Activated CD8-positive, alpha-beta memory T cell treated with anti-CD3 and anti-CD28 coated beads for 24 hours (primary cell): ENCODE data around the gene HSBP1L1.
A peak's percentile ranks its signal among the peaks of the same experiment; 100 is the strongest.

Experiments
- DNase-seq: peaks from one replicate; pipeline ENCODE4 v3.0.0-alpha.2; 2020

The HSBP1L1 gene

GRCh38 chr18:79961527-79962291, 2.7 kb upstream of the HSBP1L1 start:
- DNase-seq: no peak

DNA sequence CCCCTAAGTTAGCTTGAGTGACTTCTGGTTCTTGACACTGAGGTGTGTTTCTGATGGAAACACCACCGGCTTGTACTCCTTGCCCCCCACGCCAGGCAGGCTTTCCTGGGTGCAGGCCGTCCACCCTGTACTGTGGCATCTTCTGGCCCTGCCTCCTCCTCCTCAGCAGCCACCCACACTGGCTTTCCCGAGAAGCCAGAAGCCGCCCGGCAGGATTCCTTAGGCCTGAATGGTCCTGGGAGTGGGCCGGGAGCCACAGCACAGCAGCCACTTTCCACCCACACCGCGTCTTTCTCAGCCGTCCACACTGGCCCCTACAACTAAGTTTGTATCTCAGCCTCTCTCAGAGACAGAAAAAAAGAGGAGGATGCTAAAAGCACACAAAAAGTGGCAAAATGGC, 2.1 kb upstream of the HSBP1L1 start:
- no peak for DNase-seq

- DNase-seq: peak; percentile 80
Measured at GRCh38 chr18:79962835-79963657, 1.4 kb upstream of the HSBP1L1 start.

GRCh38 chr18:79963658-79964329, 649 bp upstream of the HSBP1L1 start:
- DNase-seq: no peak

- DNase-seq: no peak
Measured at GRCh38 chr18:79965119-79965902, 868 bp downstream of the HSBP1L1 start.

- DNase-seq: no peak
Measured at GRCh38 chr18:79970419-79971133, 6.1 kb downstream of the HSBP1L1 start.

DNA sequence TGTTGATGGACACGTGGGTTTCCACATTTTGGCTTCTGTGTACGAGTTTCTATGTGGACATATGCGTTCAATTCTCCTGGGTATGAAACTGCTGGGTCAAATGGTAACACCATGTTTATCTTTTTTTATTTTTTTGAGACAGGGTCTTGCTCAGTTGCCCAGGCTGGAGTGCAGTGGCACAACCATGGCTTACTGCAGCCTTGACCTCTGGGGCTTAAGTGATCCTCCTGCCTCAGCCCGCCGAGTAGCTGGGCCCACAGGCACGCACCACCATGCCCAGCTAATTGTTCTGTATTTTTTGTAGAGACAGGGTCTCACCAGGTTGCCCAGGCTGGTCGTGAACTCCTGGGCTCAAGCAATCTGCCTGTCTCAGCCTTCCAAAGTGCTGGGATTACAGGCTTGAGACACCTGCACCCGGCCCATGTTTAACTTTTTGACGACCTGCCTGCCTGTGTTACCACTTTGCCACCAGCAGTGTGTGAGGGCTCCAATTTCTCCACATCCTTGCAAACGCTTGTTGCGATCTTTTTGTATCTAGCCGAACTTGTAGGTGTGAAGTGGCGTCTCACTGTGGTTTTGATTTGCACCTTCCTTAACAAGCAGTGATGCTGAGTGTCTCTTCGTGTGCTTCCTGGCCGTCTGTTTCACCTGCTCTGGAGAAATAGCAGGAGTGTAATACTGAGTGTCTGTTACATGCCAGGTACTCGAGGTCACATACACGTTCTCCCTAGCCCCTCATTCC, 6.9 kb downstream of the HSBP1L1 start:
- DNase-seq: no peak

DNA sequence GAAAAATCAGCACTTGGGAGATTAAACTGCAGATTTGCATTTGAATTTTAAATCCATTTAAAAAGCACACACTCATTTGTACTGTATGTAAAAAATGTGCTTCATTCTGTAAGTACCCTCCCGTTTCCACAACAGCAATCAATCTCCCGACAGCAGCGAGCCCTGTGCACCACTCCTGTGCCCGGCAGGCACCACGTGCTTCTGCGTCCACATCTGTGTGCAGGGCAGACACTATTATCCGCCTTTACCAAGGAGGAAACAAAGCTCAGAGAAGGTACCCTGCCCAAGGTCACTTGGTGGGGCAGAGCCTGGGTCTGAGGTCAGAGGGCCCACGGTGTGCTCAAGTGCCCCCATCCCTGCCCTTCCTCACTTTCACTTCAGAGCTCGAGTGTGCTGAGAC, 7.5 kb downstream of the HSBP1L1 start:
- no peak for DNase-seq

DNA sequence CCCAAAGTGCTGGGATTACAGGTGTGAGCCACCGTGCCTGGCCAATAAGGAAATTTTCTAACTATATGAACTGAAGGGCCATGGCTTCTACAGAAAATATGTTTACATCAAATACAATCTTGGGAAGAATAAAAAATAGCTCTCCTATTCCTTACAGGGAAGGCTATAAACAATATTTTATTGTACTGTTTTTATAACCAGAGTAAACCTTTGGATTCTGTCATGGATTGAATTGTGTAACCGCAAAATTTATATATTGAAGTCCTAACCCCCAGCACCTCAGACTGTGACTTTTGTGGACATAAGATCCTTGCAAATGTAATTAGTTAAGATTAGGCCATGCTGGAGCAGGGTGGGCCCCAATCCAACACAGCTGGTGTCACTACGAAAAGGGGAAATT, 8.3 kb downstream of the HSBP1L1 start:
- DNase-seq: no peak

DNA sequence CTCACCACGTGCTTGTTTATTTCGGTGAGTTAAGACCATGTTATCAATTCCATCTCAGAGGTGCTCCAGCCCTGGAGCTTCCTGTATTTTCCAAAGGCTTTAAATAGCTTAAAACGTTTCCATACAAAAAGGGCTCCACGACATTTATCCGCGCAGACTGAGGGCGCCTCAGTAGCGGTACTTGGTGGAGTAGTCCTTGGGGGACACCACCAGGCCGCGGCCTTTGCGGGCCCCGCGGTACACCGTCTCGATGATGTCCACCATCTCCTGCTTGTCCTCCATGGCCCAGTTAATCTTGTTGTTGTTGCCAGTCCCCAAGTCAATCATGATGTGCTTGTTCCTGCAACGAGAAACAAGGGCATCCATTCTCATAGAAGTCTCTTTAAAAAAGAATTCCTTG, 9.1 kb downstream of the HSBP1L1 start:
- DNase-seq: no peak

GRCh38 chr18:79974025-79974654, 9.7 kb downstream of the HSBP1L1 start:
- no peak for DNase-seq

DNA sequence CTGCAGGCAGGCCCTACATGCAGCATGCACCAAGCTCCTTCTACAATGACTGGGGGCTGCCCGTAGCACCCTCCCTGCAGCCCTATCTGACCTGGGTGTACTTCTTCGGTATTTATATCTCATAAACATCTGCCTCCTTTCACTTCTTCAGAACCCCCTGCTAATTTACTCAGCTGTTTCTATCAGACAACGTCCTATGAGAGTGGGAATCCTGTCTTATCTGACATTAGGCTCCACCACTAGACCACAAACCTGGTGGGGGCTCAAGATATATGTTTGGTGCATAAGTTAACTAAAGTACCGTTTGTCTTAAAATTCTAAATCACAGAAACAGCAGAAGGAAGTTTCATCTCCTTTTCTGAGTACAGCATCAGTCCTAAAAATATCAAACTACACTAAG, 10.6 kb downstream of the HSBP1L1 start:
- DNase-seq: no peak

DNA sequence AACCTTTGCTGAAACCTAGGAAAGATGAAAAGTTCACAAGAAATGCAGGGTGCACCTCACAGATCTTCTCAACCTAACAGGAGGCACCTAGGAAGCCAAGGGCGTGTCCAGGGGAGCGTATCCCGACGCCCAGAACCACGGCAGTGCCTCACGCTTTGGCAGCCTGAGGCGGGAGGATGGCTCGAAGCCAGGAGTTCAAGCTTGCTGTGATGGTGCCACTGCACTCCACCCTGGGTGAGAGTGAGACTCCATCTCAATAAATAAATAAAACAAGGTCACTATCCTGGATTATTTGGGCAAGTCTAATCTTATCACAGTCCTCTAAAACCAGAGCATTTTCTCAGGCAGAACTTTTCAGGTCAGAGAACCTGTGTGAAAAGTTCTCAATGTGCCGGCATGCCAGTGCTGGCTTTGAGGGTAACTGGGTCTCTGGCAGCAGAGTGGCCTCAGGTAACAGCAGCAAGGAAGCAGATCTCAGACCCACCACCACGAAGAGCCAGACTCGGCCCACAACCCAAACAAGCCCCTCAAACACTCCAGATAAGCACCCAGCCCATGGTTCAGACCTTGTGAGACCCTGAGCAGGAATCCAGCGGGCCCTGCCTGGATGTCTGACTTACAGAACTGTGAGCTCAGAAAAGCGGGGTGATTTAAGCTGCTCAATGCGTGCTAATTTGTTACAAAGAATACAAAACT, 11.7 kb downstream of the HSBP1L1 start:
- DNase-seq: no peak

- no peak for DNase-seq
Measured at GRCh38 chr18:79979843-79980242, 15.4 kb downstream of the HSBP1L1 start.

DNA sequence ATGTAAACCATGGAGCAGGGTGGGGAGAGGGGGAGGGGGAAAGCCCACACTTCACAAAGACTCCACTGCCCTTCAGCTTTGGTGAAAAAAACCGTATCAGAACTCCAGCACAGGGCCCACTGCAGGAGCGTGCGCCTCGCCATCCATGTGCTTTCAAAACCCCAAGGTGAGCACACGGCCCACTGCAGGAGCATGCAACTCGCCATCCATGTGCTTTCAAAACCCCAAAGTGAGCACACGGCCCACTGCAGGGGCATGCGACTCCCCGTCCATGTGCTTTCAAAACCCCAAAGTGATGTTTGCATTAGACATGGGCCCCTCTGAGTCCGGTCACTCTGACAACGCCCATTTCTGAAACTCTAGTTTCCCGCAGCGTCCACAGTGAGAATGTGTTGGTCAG, 16.1 kb downstream of the HSBP1L1 start:
- DNase-seq: no peak

DNA sequence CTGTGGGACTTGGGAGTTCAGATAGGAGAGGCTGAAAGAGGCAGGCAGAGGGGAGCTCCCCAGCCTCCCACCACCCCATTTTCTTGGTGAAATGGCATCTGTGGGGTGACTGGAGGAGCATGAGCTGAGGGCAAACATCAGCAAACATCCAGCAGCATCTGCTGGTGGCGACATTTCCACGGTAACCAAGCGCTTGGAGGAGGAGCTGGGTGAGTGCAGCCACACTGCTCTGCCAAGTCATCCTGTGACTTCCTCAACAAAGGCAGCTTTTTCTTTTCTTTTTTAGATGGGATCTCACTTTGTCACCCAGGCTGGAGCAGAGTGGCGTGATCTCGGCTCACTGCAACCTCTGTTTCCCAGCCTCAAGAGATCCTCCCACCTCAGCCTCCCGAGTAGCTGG, 18.3 kb downstream of the HSBP1L1 start:
- no peak for DNase-seq

GRCh38 chr18:79983253-79983652, 18.8 kb downstream of the HSBP1L1 start:
- no peak for DNase-seq

DNA sequence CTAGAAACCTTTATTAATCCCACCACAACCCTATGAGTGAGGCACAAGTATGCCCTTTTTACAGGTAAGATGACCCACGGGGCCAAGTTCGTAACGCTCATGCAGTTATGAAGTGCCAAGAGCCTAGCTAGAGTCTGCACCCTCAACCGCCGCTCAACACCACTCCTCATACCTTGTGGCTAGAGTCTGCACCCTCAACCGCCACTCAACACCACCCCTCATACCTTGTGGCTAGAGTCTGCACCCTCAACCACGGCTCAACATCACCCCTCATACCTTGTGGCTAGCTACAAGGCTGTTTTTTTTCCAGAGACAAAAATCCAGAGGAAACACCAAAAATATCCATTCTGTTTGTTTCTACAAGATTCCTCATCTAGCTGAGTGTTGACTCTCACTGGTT, 19.4 kb downstream of the HSBP1L1 start:
- DNase-seq: no peak

GRCh38 chr18:79985172-79985571, 20.7 kb downstream of the HSBP1L1 start:
- DNase-seq: no peak

DNA sequence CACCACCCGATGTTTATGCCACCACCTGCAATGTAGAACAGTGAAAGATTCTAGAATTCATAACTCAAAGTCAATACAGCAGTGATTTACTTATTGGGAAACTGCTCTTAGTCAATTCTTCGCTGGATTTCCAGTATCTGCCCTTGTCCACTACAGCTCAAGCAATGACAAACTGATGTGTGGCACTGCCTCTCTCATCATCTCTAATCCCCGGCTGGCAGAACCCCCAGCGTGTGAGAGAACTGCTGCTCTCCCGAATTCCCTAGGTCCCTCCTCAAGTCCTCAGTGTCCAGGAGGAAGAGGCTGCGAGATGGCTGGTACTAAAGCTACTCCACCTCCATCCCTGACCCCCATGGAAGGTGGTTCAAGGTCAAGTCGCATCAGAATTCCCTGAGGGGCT, 22.3 kb downstream of the HSBP1L1 start:
- no peak for DNase-seq
